Prostate gland (tissue), 2 donors: ENCODE results near the gene TTC33. TPM values are rescaled to one million over a fixed set of nuclear protein-coding genes. Genes with fewer than 3 reads are reported as not detected.
"Not testable (repeated sequence)": the region's sequence is repeated elsewhere in the genome, so short reads cannot be mapped to it uniquely, and the experiment has no call there.

Experiments used
- DNase-seq: peaks from one replicate; pipeline ENCODE4 v3.0.0-alpha.2; 2019; ENCODE audit warnings: low spot score
- H3K27ac ChIP-seq, 2 donors: fragments of 200-600 bp; sonication (generic); 2 replicates each; pipeline ENCODE4 v1.5.1; 2017 to 2019
- H3K27me3 ChIP-seq: fragments of 200-600 bp; sonication (generic); replicated peaks from 2 replicates; pipeline ENCODE4 v1.5.1; 2019; ENCODE audit not compliant: insufficient read depth
- H3K36me3 ChIP-seq, 2 donors: fragments of 200-600 bp; sonication (generic); 1 replicate in 1 of 2; 2 replicates in 1 of 2; pipeline versions ENCODE4 v1.5.1 to v1.8.1; 2017 to 2019
- H3K4me1 ChIP-seq: fragments of 200-600 bp; sonication (generic); replicated peaks from 2 replicates; pipeline ENCODE4 v1.5.1; 2019
- H3K4me3 ChIP-seq, 2 donors: fragments of 200-600 bp; sonication (generic); 2 replicates each; pipeline ENCODE4 v1.5.1; 2017 to 2019
- H3K9me3 ChIP-seq: fragments of 200-600 bp; sonication (generic); 2 replicates; pipeline ENCODE4 v1.5.1; 2017
- POLR2A ChIP-seq: fragments of 450-650 bp; IDR thresholded peaks from one replicate; pipeline ENCODE4 v1.6.1; 2016; ENCODE audit warnings: antibody characterized with exemption, mild to moderate bottlenecking
- POLR2AphosphoS5 ChIP-seq: sonication (generic); formaldehyde crosslinking; IDR thresholded peaks from one replicate; pipeline ENCODE4 v1.6.1; 2017; ENCODE audit warnings: antibody characterized with exemption
- WGBS: methylation state at CpG from one replicate; pipeline ENCODE4 v1.1.5; 2018; 5-methylcytosine and 5-hydroxymethylcytosine counted together
- intact Hi-C: fragments of 100-400 bp; cut with DNase I; formaldehyde crosslinking; loops from one replicate; pipeline ENCODE4 v1.14.2; 2022
- total RNA-seq, 2 donors: library from RNA; depleted of rRNA; stranded (reverse); fragments of >200 nt; gene quantifications; one replicate each; pipeline ENCODE4 v1.1.0, GENCODE V29; 2016
- TF ChIP-seq, protein P1 (sequence below), 4 experiments: fragments of 200-600 bp in 2 of 4; fragments of 450-650 bp in 2 of 4; sonication (generic) in 2 of 4; IDR thresholded peaks; 1 replicate in 3 of 4; 2 replicates in 1 of 4; pipeline ENCODE4 v1.5.1; 2016 to 2019; ENCODE audit warnings: antibody characterized with exemption in 4 of 4, mild to moderate bottlenecking in 2 of 4, moderate library complexity in 2 of 4

TTC33 gene
- total RNA-seq, 2 donors from 2014 or later, result 11.9 to 17.6 TPM

DNA sequence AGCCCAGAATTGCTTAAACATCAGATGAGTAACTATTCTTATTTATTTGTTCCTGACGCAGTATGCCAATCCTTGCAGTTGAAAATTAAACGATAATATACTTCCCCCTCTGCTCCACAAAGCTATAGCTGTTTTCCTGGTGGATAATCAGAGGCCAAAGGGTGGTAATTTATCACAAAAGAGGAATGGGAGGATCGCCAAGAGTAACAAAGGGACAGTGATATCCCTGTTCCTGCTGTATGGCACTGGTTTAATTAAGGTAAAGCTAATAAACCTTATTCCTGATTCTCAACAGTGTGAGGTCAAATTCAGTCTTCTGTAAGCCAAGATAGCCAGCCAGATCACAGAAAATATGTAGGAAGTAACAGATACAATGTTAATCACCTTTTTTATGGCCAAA, 109.5 kb downstream of the TTC33 start:
- no peak for DNase-seq
- H3K9me3 ChIP-seq, result no peaks in the 10 kb centered on the region
- H3K4me3 ChIP-seq, result no peak overlapping the region
- 35% methylated on average over 3 of the region's 3 CpGs for WGBS
- no peak overlapping the region for H3K27ac ChIP-seq
- H3K36me3 ChIP-seq, result no peaks in the 10 kb centered on the region
- TF ChIP-seq POLR2AphosphoS5 (no peak), POLR2A (no peak)
- TF ChIP-seq, protein P1, sequence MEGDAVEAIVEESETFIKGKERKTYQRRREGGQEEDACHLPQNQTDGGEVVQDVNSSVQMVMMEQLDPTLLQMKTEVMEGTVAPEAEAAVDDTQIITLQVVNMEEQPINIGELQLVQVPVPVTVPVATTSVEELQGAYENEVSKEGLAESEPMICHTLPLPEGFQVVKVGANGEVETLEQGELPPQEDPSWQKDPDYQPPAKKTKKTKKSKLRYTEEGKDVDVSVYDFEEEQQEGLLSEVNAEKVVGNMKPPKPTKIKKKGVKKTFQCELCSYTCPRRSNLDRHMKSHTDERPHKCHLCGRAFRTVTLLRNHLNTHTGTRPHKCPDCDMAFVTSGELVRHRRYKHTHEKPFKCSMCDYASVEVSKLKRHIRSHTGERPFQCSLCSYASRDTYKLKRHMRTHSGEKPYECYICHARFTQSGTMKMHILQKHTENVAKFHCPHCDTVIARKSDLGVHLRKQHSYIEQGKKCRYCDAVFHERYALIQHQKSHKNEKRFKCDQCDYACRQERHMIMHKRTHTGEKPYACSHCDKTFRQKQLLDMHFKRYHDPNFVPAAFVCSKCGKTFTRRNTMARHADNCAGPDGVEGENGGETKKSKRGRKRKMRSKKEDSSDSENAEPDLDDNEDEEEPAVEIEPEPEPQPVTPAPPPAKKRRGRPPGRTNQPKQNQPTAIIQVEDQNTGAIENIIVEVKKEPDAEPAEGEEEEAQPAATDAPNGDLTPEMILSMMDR (IDR thresholded peaks at IDR 0.05), result no peak
- H3K4me1 ChIP-seq, result no peaks in the 10 kb centered on the region
- no peaks in the 10 kb centered on the region for H3K27me3 ChIP-seq
- intact Hi-C loops, result no loop called here

DNA sequence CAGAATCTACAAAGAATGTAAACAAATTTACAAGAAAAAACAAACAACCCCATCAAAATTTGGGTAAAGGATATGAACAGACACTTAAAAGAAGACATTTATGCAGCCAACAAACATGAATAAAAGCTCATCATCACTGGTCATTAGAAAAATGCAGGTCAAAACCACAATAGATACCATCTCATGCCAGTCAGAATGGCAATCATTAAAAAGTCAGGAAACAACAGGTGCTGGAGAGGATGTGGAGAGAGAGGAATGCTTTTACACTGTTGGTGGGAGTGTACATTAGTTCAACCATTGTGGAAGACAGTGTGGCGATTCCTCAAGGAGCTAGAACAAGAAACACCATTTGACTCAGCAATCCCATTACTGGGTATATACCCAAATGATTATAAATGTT, 116.2 kb downstream of the TTC33 start:
- WGBS, result 87% methylated on average over 1 of the region's 1 CpG
- H3K27me3 ChIP-seq, H3K36me3 ChIP-seq, H3K27ac ChIP-seq, H3K4me3 ChIP-seq, intact Hi-C loops, DNase-seq, H3K9me3 ChIP-seq, H3K4me1 ChIP-seq: not testable (repeated sequence)

- TF ChIP-seq POLR2AphosphoS5 (no peak), POLR2A (no peak)
- TF ChIP-seq, protein P1 (IDR thresholded peaks at IDR 0.05), result no peak
- Histone ChIP-seq H3K36me3 (no peaks in the 10 kb centered on the region), H3K4me1 (no peaks in the 10 kb centered on the region), H3K4me3 (no peak overlapping the region), H3K27me3 (no peaks in the 10 kb centered on the region), H3K9me3 (no peaks in the 10 kb centered on the region), H3K27ac (no peak overlapping the region)
- intact Hi-C loops, result no loop called here
- DNase-seq, result no peak
- WGBS, result 73% methylated on average over 7 of the region's 7 CpGs
Measured at GRCh38 chr5:40634593-40634992, 121.2 kb downstream of the TTC33 start.

DNA sequence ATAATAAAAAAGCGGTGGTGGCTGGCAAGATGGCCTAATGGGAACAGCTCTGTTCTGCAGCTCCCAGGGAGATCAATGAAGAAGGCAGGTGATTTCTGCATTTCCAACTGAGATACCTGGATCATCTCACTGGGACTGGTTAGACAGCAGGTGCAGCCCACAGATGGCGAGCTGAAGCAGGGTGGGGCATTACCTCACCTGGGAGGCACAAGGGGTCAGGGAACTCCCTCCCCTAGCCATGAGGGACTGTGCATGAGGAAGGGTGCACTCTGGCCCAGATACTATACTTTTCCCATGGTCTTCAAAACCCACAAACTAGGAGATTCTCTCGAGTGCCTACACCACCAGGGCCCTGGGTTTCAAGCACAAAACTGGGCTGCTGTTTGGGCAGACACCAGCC, 121.6 kb downstream of the TTC33 start:
- Histone ChIP-seq H3K4me3 (no peak overlapping the region), H3K36me3 (no peaks in the 10 kb centered on the region), H3K9me3 (no peaks in the 10 kb centered on the region), H3K4me1 (no peaks in the 10 kb centered on the region), H3K27ac (no peak overlapping the region), H3K27me3 (no peaks in the 10 kb centered on the region)
- intact Hi-C loops, result no loop called here
- no peak for DNase-seq
- 88% methylated on average over 3 of the region's 3 CpGs for WGBS
- TF ChIP-seq, protein P1 (IDR thresholded peaks at IDR 0.05), result no peak
- TF ChIP-seq POLR2AphosphoS5 (no peak), POLR2A (no peak)

DNA sequence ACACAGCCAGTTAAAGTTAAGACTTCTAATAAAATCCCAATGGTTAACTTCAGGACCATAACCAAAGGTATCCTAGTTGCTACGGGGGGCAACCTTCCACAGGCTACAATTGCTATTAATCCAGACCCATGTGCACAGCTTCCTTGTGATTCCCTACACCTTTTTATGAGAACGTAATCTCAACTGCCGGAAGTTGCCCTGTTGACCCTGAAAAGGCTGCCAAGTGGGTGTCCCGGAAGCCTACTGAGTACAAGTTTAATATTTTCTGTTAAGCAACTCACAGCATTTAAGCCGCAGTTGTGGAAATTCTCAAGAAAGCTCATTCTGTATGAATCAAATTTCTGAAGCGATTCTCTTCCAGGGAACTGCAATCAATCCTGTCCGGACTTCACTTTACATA, 124.5 kb downstream of the TTC33 start:
- TF ChIP-seq POLR2A (no peak), POLR2AphosphoS5 (no peak)
- TF ChIP-seq, protein P1 (IDR thresholded peaks at IDR 0.05), result no peak
- no peaks in the 10 kb centered on the region for H3K4me1 ChIP-seq
- H3K36me3 ChIP-seq, result no peaks in the 10 kb centered on the region
- DNase-seq, result no peak
- H3K27ac ChIP-seq, result no peak overlapping the region
- 84% methylated on average over 7 of the region's 7 CpGs for WGBS
- no peak overlapping the region for H3K4me3 ChIP-seq
- no peaks in the 10 kb centered on the region for H3K27me3 ChIP-seq
- H3K9me3 ChIP-seq, result no peaks in the 10 kb centered on the region
- intact Hi-C loops, result no loop called here
